Choroid plexus epithelial cell (primary cell): ENCODE measurements around the gene SLC37A1.
A peak's percentile ranks its signal among the peaks of the same experiment; 100 is the strongest.

Experiments
- DNase-seq: peaks from one replicate; pipeline ENCODE4 v3.0.0-alpha.2; 2010; ENCODE audit warnings: low read depth
- H3K4me3 ChIP-seq: 2 replicates; pipeline ENCODE4 v1.5.1; 2011; ENCODE audit warnings: low read depth, mild to moderate bottlenecking, control low read depth, low read length, moderate library complexity
- CTCF ChIP-seq: conservative IDR thresholded peaks from 2 replicates; pipeline ENCODE4 v1.5.1; 2011; ENCODE audit warnings: low read depth, mild to moderate bottlenecking, control low read depth, inconsistent platforms, low read length, moderate library complexity

The SLC37A1 gene

GRCh38 chr21:42552407-42553336 is 39.0 kb downstream of the SLC37A1 start:
- TF ChIP-seq CTCF, result no peak
- no peak for DNase-seq

GRCh38 chr21:42553435-42553834 is 39.8 kb downstream of the SLC37A1 start:
- no peak for DNase-seq

More at GRCh38 chr21:42552407-42553336, 39.0 kb downstream of the SLC37A1 start:
- no peak overlapping the region for H3K4me3 ChIP-seq

GRCh38 chr21:42554251-42554961 is 40.8 kb downstream of the SLC37A1 start:
- DNase-seq, result no peak
- TF ChIP-seq CTCF, result no peak
- H3K4me3 ChIP-seq, result no peak overlapping the region

More at GRCh38 chr21:42553435-42553834, 39.8 kb downstream of the SLC37A1 start:
- no peak for TF ChIP-seq CTCF
- no peak overlapping the region for H3K4me3 ChIP-seq

GRCh38 chr21:42555756-42556438 is 42.2 kb downstream of the SLC37A1 start:
- no peak for TF ChIP-seq CTCF
- no peak for DNase-seq
- no peak overlapping the region for H3K4me3 ChIP-seq

GRCh38 chr21:42556476-42556875 is 42.8 kb downstream of the SLC37A1 start:
- H3K4me3 ChIP-seq, result no peak overlapping the region
- DNase-seq, result no peak
- no peak for TF ChIP-seq CTCF

GRCh38 chr21:42556960-42557359 is 43.3 kb downstream of the SLC37A1 start:
- TF ChIP-seq CTCF, result no peak
- peak; percentile 28 for DNase-seq

More at GRCh38 chr21:42556960-42557359, 43.3 kb downstream of the SLC37A1 start:
- no peak overlapping the region for H3K4me3 ChIP-seq
